Sciatic nerve (tissue), 2 donors: ENCODE results near the gene TMEM108. TPM values are rescaled to one million over a fixed set of nuclear protein-coding genes. Genes with fewer than 3 reads are reported as not detected.

ENCODE experiments used
- ATAC-seq: fragments of 200-7000 bp; cut with Tn5 transposase; one replicate; pipeline ENCODE4 v1.9.1; 2020; ENCODE audit warnings: mild to moderate bottlenecking, moderate library complexity
- DNase-seq: peaks from one replicate; pipeline ENCODE4 v3.0.0-alpha.2; 2020; ENCODE audit warnings: low spot score
- intact Hi-C: fragments of 100-400 bp; cut with DNase I; formaldehyde crosslinking; loops from one replicate; pipeline ENCODE4 v1.14.2; 2022
- total RNA-seq: library from RNA; stranded (reverse); fragmentation: NEBNext Ultra II Directional; extraction: Animal tissue kit (Norgen Biotek cat#: 25700); gene quantifications from one replicate; pipeline ENCODE4 v1.2.1, GENCODE V29; 2021
- donor health status: DM: no; HTN: no; CAD: no.
- donor health status: DM: no; HTN: no; CAD: no.

The TMEM108 gene
- total RNA-seq, 1 donor from 2014 or later, result 0.67 TPM

- DNase-seq, result no peak
- ATAC-seq, result no peak
- intact Hi-C loops, result no loop called here
Observed at GRCh38 chr3:133153382-133153781, 115.2 kb downstream of the TMEM108 start.

- intact Hi-C loops, result no loop called here
- ATAC-seq (no peak), DNase-seq (no peak)
Observed at GRCh38 chr3:133157716-133158115, 119.5 kb downstream of the TMEM108 start.

- intact Hi-C loops, result no loop called here
- ATAC-seq, result no peak
- DNase-seq, result no peak
Observed at GRCh38 chr3:133158686-133159085, 120.5 kb downstream of the TMEM108 start.

GRCh38 chr3:133159498-133160475 lies 121.6 kb downstream of the TMEM108 start:
- intact Hi-C loops, result no loop called here
- no peak for ATAC-seq
- no peak for DNase-seq

- no peak for DNase-seq
- intact Hi-C loops, result no loop called here
- ATAC-seq, result no peak
Observed at GRCh38 chr3:133161656-133162055, 123.5 kb downstream of the TMEM108 start.

- ATAC-seq (no peak), DNase-seq (no peak)
- intact Hi-C loops, result no loop called here
Observed at GRCh38 chr3:133162265-133162664, 124.1 kb downstream of the TMEM108 start.

- no peak for DNase-seq
- ATAC-seq, result no peak
- intact Hi-C loops, result no loop called here
Observed at GRCh38 chr3:133162670-133163305, 124.6 kb downstream of the TMEM108 start.

GRCh38 chr3:133167340-133168024 lies 129.3 kb downstream of the TMEM108 start:
- DNase-seq (no peak), ATAC-seq (no peak)
- intact Hi-C loops, result no loop called here

- no peak for ATAC-seq
- DNase-seq, result no peak
- intact Hi-C loops, result no loop called here
Observed at GRCh38 chr3:133168025-133168401, 129.8 kb downstream of the TMEM108 start.

GRCh38 chr3:133169331-133170068 lies 131.3 kb downstream of the TMEM108 start:
- DNase-seq, result no peak
- intact Hi-C loops, result no loop called here

GRCh38 chr3:133171831-133172230 lies 133.6 kb downstream of the TMEM108 start:
- ATAC-seq (no peak), DNase-seq (no peak)
- intact Hi-C loops, result no loop called here

More at GRCh38 chr3:133169331-133170068, 131.3 kb downstream of the TMEM108 start:
- ATAC-seq, result no peak

GRCh38 chr3:133181392-133182150 lies 143.4 kb downstream of the TMEM108 start:
- intact Hi-C loops, result no loop called here
- DNase-seq (no peak), ATAC-seq (no peak)

- ATAC-seq (no peak), DNase-seq (no peak)
- intact Hi-C loops, result no loop called here
Observed at GRCh38 chr3:133187870-133188379, 149.7 kb downstream of the TMEM108 start.

GRCh38 chr3:133188996-133189395 lies 150.8 kb downstream of the TMEM108 start:
- intact Hi-C loops, result no loop called here
- no peak for ATAC-seq

GRCh38 chr3:133189893-133190292 lies 151.7 kb downstream of the TMEM108 start:
- DNase-seq (no peak), ATAC-seq (no peak)
- intact Hi-C loops, result no loop called here

More at GRCh38 chr3:133188996-133189395, 150.8 kb downstream of the TMEM108 start:
- DNase-seq, result no peak

- ATAC-seq (no peak), DNase-seq (no peak)
- intact Hi-C loops, result no loop called here
Observed at GRCh38 chr3:133191818-133192217, 153.6 kb downstream of the TMEM108 start.

GRCh38 chr3:133192363-133192945 lies 154.3 kb downstream of the TMEM108 start:
- intact Hi-C loops, result no loop called here
- no peak for DNase-seq
- ATAC-seq, result no peak

GRCh38 chr3:133192967-133193366 lies 154.8 kb downstream of the TMEM108 start:
- ATAC-seq, result no peak
- no peak for DNase-seq
- intact Hi-C loops, result no loop called here
